Thyroid gland (tissue), 4 donors: ENCODE data around the gene ADORA2A.

Experiments
- POLR2A ChIP-seq, 2 donors: fragments of 450-650 bp; IDR thresholded peaks; one replicate each; pipeline ENCODE4 v1.6.1; 2017; ENCODE audit warnings: antibody characterized with exemption in 2 of 2, mild to moderate bottlenecking in 2 of 2, moderate library complexity in 1 of 2
- TF ChIP-seq, protein P1 (sequence below), 6 experiments: fragments of 200-600 bp in 3 of 6; fragments of 450-650 bp in 3 of 6; sonication (generic) in 3 of 6; IDR thresholded peaks; one replicate each; pipeline ENCODE4 v1.5.1; 2016 to 2019; ENCODE audit warnings: antibody characterized with exemption in 6 of 6, mild to moderate bottlenecking in 2 of 6, inconsistent platforms in 1 of 6, moderate library complexity in 1 of 6

DNA sequence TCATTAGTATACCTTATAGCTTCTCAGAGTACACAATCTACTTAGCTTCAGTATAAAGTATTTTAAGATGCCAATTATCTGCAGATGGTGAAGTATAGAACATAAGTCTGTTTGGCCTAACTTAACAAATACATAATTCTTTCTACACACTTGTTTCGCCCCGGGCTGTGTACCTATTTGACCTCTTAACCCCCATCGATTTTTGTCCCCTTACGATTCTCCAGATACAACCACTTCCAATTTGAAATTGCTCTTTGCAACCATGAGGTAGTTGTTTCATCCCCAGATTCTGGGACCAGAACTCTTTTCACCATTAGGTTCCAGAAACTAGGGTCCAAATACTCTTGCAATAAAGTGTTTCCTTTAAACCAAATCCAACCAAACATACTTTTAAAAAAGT lies 57.8 kb downstream of the ADORA2A start:
- TF ChIP-seq, protein P1, sequence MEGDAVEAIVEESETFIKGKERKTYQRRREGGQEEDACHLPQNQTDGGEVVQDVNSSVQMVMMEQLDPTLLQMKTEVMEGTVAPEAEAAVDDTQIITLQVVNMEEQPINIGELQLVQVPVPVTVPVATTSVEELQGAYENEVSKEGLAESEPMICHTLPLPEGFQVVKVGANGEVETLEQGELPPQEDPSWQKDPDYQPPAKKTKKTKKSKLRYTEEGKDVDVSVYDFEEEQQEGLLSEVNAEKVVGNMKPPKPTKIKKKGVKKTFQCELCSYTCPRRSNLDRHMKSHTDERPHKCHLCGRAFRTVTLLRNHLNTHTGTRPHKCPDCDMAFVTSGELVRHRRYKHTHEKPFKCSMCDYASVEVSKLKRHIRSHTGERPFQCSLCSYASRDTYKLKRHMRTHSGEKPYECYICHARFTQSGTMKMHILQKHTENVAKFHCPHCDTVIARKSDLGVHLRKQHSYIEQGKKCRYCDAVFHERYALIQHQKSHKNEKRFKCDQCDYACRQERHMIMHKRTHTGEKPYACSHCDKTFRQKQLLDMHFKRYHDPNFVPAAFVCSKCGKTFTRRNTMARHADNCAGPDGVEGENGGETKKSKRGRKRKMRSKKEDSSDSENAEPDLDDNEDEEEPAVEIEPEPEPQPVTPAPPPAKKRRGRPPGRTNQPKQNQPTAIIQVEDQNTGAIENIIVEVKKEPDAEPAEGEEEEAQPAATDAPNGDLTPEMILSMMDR (IDR thresholded peaks at IDR 0.05): no peak
- no peak for TF ChIP-seq POLR2A (IDR thresholded peaks at IDR 0.05)
